H7 (cell line): ENCODE results near the gene SLC6A6. TPM values are rescaled to one million over a fixed set of nuclear protein-coding genes. Genes with fewer than 3 reads are reported as not detected.

Experiments
- DNase-seq: peaks from one replicate; pipeline ENCODE4 v3.0.0; 2012
- H3K27me3 ChIP-seq: 2 replicates; pipeline ENCODE4 v1.6.0; 2011; ENCODE audit warnings: mild to moderate bottlenecking, low read length; ENCODE audit not compliant: control insufficient read depth, insufficient read depth
- H3K36me3 ChIP-seq: replicated peaks from 2 replicates; pipeline ENCODE4 v1.5.1; 2011; ENCODE audit warnings: low read length; ENCODE audit not compliant: control insufficient read depth, insufficient read depth
- H3K4me3 ChIP-seq: 2 replicates; pipeline ENCODE4 v1.5.1; 2011; ENCODE audit warnings: low read depth, mild to moderate bottlenecking, control low read depth, low read length, moderate library complexity; ENCODE audit not compliant: insufficient read depth
- total RNA-seq: library from RNA; depleted of rRNA; stranded (reverse); fragments of >200 nt; shearing (Covaris generic); gene quantifications from 2 replicates; pipeline ENCODE4 v1.2.3, GENCODE V29; 2014; rRNA removed

The SLC6A6 gene
- 88.8 and 113 TPM in 2 replicates for total RNA-seq

DNA sequence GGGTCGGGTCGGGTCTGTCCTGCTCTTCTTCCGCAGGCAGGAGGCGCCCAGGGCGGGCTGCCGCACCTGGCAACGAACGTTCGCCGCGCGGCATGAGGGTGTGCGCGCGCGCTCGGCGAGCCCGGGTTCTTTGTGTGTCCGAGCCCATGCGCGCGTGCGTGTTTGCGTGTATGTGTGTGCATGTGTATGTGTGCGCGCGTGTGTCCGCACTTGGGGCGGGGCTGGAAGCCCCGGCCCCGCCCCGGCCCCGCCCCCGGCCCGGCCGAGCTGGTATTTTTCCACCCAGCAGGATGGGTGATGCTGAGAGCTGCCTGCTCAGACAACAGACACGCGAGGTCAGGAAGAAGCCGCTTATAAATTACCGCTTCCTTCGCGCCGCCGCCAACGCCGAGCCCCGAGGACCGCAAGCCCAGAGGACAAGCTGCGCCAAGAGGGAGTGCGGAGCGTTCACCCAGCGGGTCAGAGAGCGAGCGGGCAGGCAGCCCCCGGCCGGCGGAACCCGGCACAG is at the start of gene SLC6A6:
TSS of gene SLC6A6 (plus strand) at position 303 of the 508 bp plus-strand sequence. CDS start 41,029 bp downstream, outside the sequence.
- H3K36me3 ChIP-seq = peaks cover 3% of the 10 kb centered on the region; the same call in 1 of the 2 replicates
- peak within 1 kb of the TSS; percentile 88 for H3K4me3 ChIP-seq
- H3K27me3 ChIP-seq = no peaks in the 10 kb centered on the region; the same call in 1 of the 2 replicates
- DNase-seq = peak; percentile 99

DNA sequence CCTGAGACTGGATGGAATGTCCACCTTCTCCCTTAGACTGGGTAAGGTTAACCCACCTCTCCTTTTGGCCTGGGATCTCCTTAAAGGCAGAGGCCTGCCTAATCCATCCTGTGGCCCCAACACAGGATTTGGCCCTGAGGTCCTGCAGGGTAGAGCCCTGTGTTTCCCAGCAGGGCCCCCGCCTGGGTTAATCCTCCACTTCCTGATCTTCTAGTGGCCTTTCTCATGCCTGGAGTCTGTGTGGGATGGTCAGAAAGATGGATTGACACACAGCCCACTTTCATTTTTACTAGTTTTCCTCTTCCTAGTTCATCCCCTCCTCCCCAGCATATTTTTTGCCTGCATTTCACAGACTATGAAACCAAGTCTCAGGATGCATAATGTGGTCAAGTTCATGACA is 48.9 kb upstream of the SLC6A6 start:
- no peak overlapping the region for H3K4me3 ChIP-seq
- peak; percentile 78 for DNase-seq
- H3K27me3 ChIP-seq = no peaks in the 10 kb centered on the region
- H3K36me3 ChIP-seq = no peaks in the 10 kb centered on the region

DNA sequence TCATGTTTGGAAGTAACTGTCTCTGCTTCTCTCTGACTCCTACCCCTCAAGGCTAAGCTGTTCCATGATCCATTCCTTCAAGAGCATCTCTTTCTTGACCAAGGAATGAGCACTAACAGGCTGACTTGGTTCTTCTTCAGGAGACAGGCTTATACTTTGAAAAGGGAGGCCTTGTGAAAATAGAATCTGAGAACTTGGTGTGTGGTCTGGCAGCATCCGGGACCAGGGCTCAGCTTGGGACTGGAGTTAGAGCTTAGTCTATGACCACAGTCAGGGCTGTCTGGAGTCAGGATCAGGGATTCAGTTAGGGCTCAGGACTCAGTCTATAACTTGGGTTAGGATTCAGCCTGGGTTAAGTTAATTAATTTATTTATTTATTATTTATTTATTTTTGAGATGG is 44.9 kb upstream of the SLC6A6 start:
- no peak for DNase-seq
- H3K36me3 ChIP-seq = no peaks in the 10 kb centered on the region
- H3K4me3 ChIP-seq = no peak overlapping the region
- H3K27me3 ChIP-seq = no peaks in the 10 kb centered on the region

DNA sequence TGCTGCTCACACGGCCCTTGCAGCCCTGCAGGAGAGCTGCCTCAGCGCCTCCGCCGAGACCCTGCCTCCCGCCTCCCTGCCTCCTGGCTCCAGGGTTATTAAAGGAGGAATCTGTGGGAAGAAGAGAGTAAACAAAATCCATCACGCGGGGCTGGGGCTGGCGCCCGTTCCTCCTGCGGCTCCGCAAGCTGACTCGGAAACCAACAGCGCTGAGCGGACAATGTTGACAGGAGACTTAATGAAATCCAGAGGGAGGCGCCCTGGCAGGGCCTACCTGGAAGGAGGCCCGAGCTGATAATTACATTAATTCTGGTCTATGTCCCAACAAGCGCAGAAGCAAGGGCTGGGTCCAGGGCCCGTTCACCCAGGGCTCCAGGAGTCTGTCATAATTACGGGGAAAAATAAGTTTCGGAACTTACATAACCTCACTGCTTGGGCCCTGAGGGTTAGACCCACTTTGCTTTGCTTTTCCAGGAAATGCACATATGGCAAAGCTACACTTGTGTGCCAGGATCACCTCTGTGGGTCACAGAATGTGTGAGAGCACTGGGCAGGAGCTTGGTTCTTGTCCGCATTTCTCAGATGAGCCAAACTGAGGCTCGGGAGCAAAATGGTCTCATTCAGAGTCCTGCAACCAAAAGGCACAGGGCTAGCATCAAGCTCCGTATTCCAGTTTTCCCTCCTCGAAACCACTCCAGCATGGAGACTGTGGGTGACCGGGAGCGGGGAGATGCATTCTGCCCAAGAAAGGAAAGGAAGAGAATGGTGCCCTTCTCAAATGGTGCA is 43.8 kb upstream of the SLC6A6 start:
- DNase-seq = peak; percentile 71
- Histone ChIP-seq H3K36me3 (no peaks in the 10 kb centered on the region), H3K4me3 (no peak overlapping the region), H3K27me3 (no peaks in the 10 kb centered on the region; the same call in 1 of the 2 replicates)

DNA sequence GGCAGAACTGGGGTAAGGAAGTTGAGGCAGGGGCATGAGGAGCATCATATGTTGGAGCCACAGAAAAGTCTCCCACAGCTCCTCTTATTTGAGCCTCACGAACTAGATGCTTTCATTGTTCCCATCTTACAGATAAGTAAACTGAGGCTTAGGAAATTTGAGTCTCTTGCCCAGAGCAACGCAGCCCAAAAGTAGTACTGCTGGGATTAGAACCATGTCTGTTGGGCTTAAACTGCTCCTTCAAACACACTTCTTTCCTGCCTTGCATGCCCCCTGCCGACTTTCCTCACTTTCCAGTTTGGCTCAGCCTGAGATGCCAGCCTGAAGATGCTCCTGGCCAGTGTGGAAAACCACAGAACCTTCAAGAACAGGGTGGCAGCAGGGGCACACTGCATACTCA is 43.1 kb upstream of the SLC6A6 start:
- DNase-seq = no peak
- no peaks in the 10 kb centered on the region for H3K36me3 ChIP-seq
- no peak overlapping the region for H3K4me3 ChIP-seq
- H3K27me3 ChIP-seq = no peaks in the 10 kb centered on the region; the same call in 1 of the 2 replicates

DNA sequence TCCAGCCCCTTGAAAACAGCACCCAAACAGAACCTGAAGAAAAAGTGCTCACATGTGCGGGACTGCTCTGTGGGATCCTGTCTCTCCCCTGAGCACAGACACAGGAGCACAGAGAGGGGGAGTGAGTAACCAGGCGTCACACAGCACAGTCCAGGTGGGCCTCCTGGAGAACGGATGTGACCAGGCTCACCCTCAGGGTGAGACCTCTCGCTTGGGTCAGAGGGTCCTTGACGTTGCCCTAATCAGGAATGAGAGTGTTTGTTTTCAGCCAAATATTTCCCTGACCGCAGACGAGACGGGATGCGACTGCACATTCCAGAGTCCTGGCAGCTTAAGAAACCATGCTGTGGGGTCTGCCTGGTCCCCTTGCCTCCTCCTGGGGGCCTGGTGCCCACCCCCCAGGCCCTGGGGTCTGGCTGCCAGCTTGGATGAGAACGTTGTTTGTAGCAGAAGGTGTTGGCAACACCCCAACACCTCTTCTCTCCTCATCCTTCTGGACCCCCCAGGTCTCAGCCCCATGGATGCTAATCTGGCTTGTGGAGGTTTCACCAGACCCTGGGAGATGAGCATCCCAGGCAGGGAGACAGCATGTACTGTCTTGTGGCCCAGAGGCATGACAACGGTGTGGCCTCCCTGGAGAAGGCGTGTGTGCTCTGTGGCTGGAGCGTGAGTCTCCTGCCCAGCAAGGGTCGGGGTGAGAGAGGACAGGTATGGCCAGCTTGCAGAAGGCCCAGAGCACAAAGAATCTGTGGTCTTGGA is 42.1 kb upstream of the SLC6A6 start:
- no peak for DNase-seq
- Histone ChIP-seq H3K36me3 (no peaks in the 10 kb centered on the region), H3K4me3 (no peak overlapping the region), H3K27me3 (no peaks in the 10 kb centered on the region; the same call in 1 of the 2 replicates)

DNA sequence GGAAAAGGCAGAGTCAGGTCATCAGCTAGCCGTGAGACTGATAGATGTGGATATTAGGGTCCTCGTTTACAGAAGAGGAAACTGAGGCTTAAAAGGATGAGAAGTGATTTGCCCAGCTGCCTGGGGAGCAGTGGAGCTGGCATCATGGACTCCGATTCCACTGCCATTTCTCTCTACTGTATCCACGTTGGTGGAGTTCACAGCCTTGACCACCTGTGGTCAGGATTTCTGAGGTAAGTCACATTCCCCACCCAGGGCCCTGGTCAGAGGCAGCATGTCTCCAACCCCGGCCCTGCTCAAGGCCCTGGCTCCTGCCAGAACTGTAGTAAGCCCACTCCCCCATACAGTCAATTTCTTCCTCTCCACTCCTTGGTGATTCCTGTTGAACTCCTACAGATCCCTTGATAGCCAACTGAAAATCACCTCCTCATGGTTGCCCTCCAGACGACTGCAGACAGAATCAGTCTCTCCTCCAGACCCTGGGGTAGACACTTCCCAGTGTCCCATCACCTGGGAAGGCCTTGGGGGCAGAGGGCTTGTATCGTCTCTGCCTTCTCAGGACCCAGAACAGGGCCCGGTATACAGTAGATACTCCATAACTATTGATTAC is 41.2 kb upstream of the SLC6A6 start:
- Histone ChIP-seq H3K27me3 (no peaks in the 10 kb centered on the region; the same call in 1 of the 2 replicates), H3K4me3 (no peak overlapping the region), H3K36me3 (no peaks in the 10 kb centered on the region)
- DNase-seq = no peak

DNA sequence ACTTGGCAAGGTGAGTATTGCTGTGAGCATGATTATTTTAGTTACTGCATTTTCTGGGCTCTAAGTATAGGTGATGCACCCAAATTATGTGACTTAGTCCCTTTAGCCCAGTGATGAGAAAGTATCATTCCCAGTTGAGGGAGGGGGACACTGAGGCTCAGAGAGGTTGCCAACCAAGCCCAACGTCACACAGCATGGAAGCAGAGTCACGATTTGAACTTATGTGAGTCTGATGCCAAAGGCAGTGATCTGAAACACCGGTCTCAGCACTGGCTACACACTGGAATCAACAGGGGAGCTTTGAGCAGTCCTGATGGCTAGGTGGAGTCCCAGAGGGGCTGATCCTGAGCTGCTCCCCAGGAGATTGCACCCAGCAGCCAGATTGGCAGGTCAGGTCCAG is 39.5 kb upstream of the SLC6A6 start:
- DNase-seq = no peak
- Histone ChIP-seq H3K36me3 (no peaks in the 10 kb centered on the region), H3K4me3 (no peak overlapping the region), H3K27me3 (no peaks in the 10 kb centered on the region; the same call in 1 of the 2 replicates)

DNA sequence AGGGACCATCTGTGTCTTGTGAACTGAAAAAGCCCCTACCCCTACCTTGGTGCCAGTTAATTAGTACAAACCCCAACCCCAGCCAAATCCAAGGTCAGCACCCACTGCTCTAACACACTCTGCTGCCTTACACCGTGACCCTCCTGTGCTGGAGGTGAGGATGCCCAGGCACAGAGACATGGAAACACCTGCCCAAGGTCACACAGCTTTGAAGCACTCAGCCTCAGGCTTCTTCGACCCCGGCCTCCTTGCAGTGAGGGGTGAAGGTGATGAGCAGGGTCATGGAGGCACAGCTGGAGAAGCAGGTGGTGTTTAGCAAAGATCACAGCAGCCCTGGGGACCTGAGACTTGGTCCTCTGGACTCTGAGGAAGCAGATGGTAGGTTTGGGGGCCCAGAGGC is 39.0 kb upstream of the SLC6A6 start:
- H3K36me3 ChIP-seq = no peaks in the 10 kb centered on the region
- no peak for DNase-seq
- no peaks in the 10 kb centered on the region; the same call in 1 of the 2 replicates for H3K27me3 ChIP-seq
- no peak overlapping the region for H3K4me3 ChIP-seq

DNA sequence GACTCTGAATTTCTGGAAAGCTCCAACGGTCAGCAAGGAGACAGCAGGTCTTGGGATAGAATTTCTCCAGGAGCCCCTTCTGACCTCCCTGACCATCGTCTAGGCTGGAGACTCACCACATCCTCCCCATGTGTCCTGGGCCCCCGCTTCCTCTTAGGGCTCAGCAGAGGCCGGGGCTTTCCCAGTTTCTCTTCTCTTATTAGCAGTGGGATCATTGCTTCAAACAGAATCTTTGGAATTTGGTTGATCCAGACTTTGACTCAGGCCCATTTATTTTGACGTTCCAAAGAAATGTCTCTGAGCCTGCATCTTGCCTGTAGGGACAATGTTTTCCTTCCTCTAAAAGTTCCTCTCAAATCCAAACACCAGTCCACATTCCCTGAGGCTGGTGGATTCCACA is 38.4 kb upstream of the SLC6A6 start:
- Histone ChIP-seq H3K4me3 (no peak overlapping the region), H3K27me3 (no peaks in the 10 kb centered on the region; the same call in 1 of the 2 replicates), H3K36me3 (no peaks in the 10 kb centered on the region)
- no peak for DNase-seq

DNA sequence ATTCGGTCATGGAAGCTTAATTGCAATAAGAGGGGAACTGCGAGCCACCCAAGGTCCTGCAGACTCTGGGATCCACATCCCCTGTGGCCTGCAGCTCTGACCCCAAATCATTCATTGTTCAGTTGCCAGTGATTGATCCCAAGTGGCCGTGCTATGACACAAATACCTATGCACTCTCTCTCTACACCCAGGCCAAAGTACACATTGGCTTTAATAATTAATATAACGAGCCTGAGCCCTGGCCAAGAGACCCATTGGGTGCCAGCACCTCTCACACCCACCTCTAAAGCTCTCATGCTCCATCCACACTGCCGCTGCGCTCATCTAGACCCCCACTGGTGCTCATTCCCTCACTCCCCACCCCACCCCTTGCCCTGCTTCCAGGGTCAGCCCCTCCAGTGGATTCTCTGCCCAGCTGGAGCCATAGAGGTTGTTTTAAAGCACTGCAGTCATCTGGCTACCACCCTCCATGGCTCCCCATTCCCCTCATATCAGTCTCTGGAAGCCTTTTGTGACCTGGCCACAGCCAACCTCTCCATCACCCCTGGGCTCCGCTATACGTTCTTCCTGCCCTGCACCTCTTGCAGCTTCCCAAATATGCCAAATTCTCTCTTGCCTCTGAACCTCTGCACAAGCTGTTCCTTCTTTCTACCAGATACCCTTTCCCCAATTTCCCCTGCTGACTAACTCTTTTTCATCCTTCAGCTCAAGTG is 37.7 kb upstream of the SLC6A6 start:
- Histone ChIP-seq H3K4me3 (no peak overlapping the region), H3K36me3 (no peaks in the 10 kb centered on the region), H3K27me3 (no peaks in the 10 kb centered on the region; the same call in 1 of the 2 replicates)
- DNase-seq = no peak

DNA sequence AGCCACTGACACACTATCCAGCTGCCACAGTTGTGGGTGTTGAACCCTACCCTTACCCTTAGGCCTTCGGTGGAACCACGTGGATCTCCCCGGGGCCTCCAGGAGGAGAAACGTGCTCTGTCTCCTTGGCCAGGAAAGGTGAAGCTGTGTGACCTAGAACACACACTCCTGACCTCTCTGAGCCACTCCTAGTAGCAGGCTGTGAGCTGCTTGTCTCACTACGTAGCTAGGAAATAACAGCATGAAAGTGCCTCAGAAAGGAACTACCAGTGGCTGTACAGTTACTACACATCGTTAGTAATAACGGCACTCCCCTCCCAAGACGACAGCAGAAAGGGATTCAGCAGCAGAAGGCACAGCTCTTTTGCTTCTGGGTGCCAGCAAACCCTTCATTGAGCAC is 36.2 kb upstream of the SLC6A6 start:
- H3K36me3 ChIP-seq = no peaks in the 10 kb centered on the region
- no peaks in the 10 kb centered on the region; the same call in 1 of the 2 replicates for H3K27me3 ChIP-seq
- no peak overlapping the region for H3K4me3 ChIP-seq
- no peak for DNase-seq

DNA sequence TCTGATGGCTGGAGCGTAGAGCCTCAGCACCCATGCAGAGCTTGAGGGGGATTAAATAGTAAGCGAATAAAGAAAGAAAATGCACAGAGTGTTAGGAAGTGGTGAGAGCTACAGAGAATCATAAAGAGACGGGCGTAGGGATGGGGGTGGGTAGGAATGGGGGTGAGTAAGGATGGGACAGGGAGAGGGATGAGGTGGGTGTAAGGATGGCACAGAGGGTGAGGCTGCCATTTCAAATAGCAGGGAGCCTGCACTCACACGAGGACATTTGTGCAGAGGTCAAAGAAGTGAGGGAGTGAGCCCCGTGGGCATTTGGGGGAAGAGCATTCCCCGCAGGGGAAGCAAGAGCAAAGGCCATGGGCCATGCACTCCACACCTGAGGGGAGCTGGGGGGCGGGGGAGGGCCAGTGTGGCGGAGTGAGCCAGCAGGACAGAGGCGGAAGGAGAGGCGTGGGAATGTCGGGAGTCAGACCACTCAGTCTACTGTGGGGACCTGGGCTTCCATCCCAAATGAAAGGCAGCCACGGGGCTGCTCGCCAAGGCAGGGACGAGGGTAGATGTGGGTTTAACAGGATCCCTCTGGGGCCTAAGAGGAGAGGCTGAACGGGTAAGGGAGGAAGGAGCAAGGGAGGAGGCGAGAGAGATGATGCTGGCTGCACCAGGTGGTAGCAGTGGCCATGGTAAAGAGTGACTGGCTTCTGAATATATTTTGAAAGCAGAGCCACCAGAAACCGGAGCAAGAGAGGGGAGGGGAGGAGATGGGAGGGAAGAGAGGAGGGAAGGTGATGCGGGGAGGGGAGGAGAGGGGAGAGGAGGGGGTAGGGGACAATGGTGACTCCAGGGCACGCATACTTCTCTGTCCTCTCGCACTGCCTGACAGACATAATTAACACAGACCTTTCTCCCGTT is 35.2 kb upstream of the SLC6A6 start:
- Histone ChIP-seq H3K36me3 (no peaks in the 10 kb centered on the region), H3K27me3 (no peaks in the 10 kb centered on the region; the same call in 1 of the 2 replicates), H3K4me3 (no peak overlapping the region)
- DNase-seq = no peak
